ENCODE results near the gene SLX4IP.

Gene SLX4IP

GRCh38 chr20:10523443-10523842 lies 88.3 kb downstream of the SLX4IP start:
- no peak for DNase-seq

- DNase-seq, result no peak
Measured at GRCh38 chr20:10524034-10524476, 89.0 kb downstream of the SLX4IP start.

GRCh38 chr20:10524643-10525042 lies 89.5 kb downstream of the SLX4IP start:
- no peak for DNase-seq

GRCh38 chr20:10527781-10528180 lies 92.7 kb downstream of the SLX4IP start:
- no peak for DNase-seq

- no peak for DNase-seq
Measured at GRCh38 chr20:10530883-10531282, 95.8 kb downstream of the SLX4IP start.

GRCh38 chr20:10531848-10532247 lies 96.7 kb downstream of the SLX4IP start:
- DNase-seq, result no peak

GRCh38 chr20:10532361-10532760 lies 97.3 kb downstream of the SLX4IP start:
- DNase-seq, result no peak

- DNase-seq, result no peak
Measured at GRCh38 chr20:10536531-10536930, 101.4 kb downstream of the SLX4IP start.

GRCh38 chr20:10537850-10538480 lies 102.9 kb downstream of the SLX4IP start:
- DNase-seq, result no peak

- DNase-seq, result no peak
Measured at GRCh38 chr20:10538768-10539167, 103.7 kb downstream of the SLX4IP start.

- no peak for DNase-seq
Measured at GRCh38 chr20:10539818-10540553, 104.9 kb downstream of the SLX4IP start.

GRCh38 chr20:10540636-10541493 lies 105.8 kb downstream of the SLX4IP start:
- no peak for DNase-seq

GRCh38 chr20:10541668-10542411 lies 106.7 kb downstream of the SLX4IP start:
- DNase-seq, result no peak

- DNase-seq, result no peak
Measured at GRCh38 chr20:10542442-10542841, 107.3 kb downstream of the SLX4IP start.

- no peak for DNase-seq
Measured at GRCh38 chr20:10543480-10543879, 108.4 kb downstream of the SLX4IP start.

- no peak for DNase-seq
Measured at GRCh38 chr20:10547276-10548114, 112.4 kb downstream of the SLX4IP start.

- no peak for DNase-seq
Measured at GRCh38 chr20:10549511-10549910, 114.4 kb downstream of the SLX4IP start.

GRCh38 chr20:10550204-10551118 lies 115.4 kb downstream of the SLX4IP start:
- no peak for DNase-seq

GRCh38 chr20:10551732-10552724 lies 116.9 kb downstream of the SLX4IP start:
- DNase-seq, result no peak

All from CD4-positive, alpha-beta T cell treated with Interleukin-15 for 1 hour (primary cell).